HepG2 (cell line): ENCODE measurements around the gene CLCN2. TPM values are rescaled to one million over a fixed set of nuclear protein-coding genes. Genes with fewer than 3 reads are reported as not detected.

Experiments used
- CBX1 ChIP-seq: IDR thresholded peaks from one replicate; pipeline ENCODE4 v1.6.1; 2016; ENCODE audit warnings: antibody characterized with exemption, low read depth
- KDM5B ChIP-seq: sonication (generic); formaldehyde crosslinking; IDR thresholded peaks from 2 replicates; pipeline ENCODE4 v1.4.0; 2020; ENCODE audit warnings: missing genetic modification reagents, mild to moderate bottlenecking, borderline replicate concordance
- MBD4 ChIP-seq: IDR thresholded peaks from 2 replicates; pipeline ENCODE4 v1.6.1; 2012; ENCODE audit warnings: low read length, inconsistent platforms, borderline replicate concordance
- RARG ChIP-seq: sonication (generic); formaldehyde crosslinking; IDR thresholded peaks from 2 replicates; pipeline ENCODE4 v1.4.0; 2020; ENCODE audit warnings: low read depth, mild to moderate bottlenecking, missing genetic modification reagents
- SAP130 ChIP-seq: IDR thresholded peaks from 2 replicates; pipeline ENCODE4 v1.6.1; 2016; ENCODE audit warnings: low read depth
- SIX4 ChIP-seq: sonication (generic); formaldehyde crosslinking; IDR thresholded peaks from 2 replicates; pipeline ENCODE4 v1.4.0; 2020; ENCODE audit warnings: missing genetic modification reagents
- SP4 ChIP-seq: sonication (generic); formaldehyde crosslinking; IDR thresholded peaks from 2 replicates; pipeline ENCODE4 v1.8.1; 2023; ENCODE audit warnings: mild to moderate bottlenecking, missing genetic modification reagents
- TBX3 ChIP-seq: fragments of 450-650 bp; IDR thresholded peaks from 2 replicates; pipeline ENCODE4 v1.6.1; 2017; ENCODE audit warnings: antibody characterized with exemption, mild to moderate bottlenecking, inconsistent platforms, borderline replicate concordance
- TCF12 ChIP-seq, 2 experiments: fragments of 450-650 bp in 1 of 2; sonication (generic) in 1 of 2; formaldehyde crosslinking in 1 of 2; IDR thresholded peaks; 2 replicates each; pipeline versions ENCODE4 v1.6.1 to v1.8.0; 2017 to 2022; ENCODE audit warnings: antibody characterized with exemption in 1 of 2, mild to moderate bottlenecking in 1 of 2, missing genetic modification reagents in 1 of 2, moderate library complexity in 1 of 2
- THAP8 ChIP-seq: sonication (generic); formaldehyde crosslinking; IDR thresholded peaks from 2 replicates; pipeline ENCODE4 v1.5.1; 2020; ENCODE audit warnings: missing genetic modification reagents, mild to moderate bottlenecking, borderline replicate concordance
- TMF1 ChIP-seq: sonication (generic); formaldehyde crosslinking; IDR thresholded peaks from 2 replicates; pipeline ENCODE4 v1.8.1; 2022; ENCODE audit warnings: low read depth, missing genetic modification reagents
- ZBTB3 ChIP-seq: sonication (generic); formaldehyde crosslinking; IDR thresholded peaks from 2 replicates; pipeline ENCODE4 v1.4.0; 2020; ENCODE audit warnings: low read depth, mild to moderate bottlenecking, moderate library complexity, missing genetic modification reagents, borderline replicate concordance
- ZBTB39 ChIP-seq: sonication (generic); formaldehyde crosslinking; IDR thresholded peaks from 2 replicates; pipeline ENCODE4 v1.5.0; 2020; ENCODE audit warnings: missing genetic modification reagents
- ZNF674 ChIP-seq: sonication (generic); formaldehyde crosslinking; IDR thresholded peaks from 2 replicates; pipeline ENCODE4 v1.5.0; 2020; ENCODE audit warnings: low read depth, mild to moderate bottlenecking, missing genetic modification reagents
- ZNF878 ChIP-seq: sonication (generic); formaldehyde crosslinking; IDR thresholded peaks from 2 replicates; pipeline ENCODE4 v1.8.1; 2023; ENCODE audit warnings: mild to moderate bottlenecking, missing genetic modification reagents, moderate library complexity
- polyA plus RNA-seq, 8 experiments: library from polyadenylated mRNA; depleted of rRNA in 3 of 8; stranded (reverse) in 7 of 8; unstranded in 1 of 8; fragments of >200 nt; fragmentation: Illumina TruSeq in 4 of 8; extraction: Trizol in 4 of 8; gene quantifications; 2 replicates each; pipeline versions ENCODE4 v1.2.1 to v1.2.3, GENCODE V29; 2011 to 2016; ENCODE audit warnings: low read depth in 4 of 8, missing spikeins in 1 of 8, mixed read lengths in 1 of 8; ENCODE audit not compliant: insufficient read depth in 1 of 8
- total RNA-seq, 5 experiments: library from RNA; depleted of rRNA; stranded (reverse); fragments of >200 nt; fragmentation: Illumina TruSeq; extraction: Trizol; gene quantifications; 2 replicates each; pipeline ENCODE4 v1.2.3, GENCODE V29; 2016; ENCODE audit warnings: low read depth in 1 of 5
- TF ChIP-seq, protein P1 (sequence below): sonication (generic); formaldehyde crosslinking; conservative IDR thresholded peaks from 2 replicates; pipeline ENCODE4 v1.4.0; 2020; ENCODE audit warnings: mild to moderate bottlenecking, missing genetic modification reagents, moderate library complexity
- TF ChIP-seq, protein P2 (sequence below): sonication (generic); formaldehyde crosslinking; IDR thresholded peaks from 2 replicates; pipeline ENCODE4 v1.8.1; 2023; ENCODE audit warnings: mild to moderate bottlenecking, missing genetic modification reagents, borderline replicate concordance
- TF ChIP-seq, protein P3 (sequence below): sonication (generic); formaldehyde crosslinking; IDR thresholded peaks from 2 replicates; pipeline ENCODE4 v1.4.0; 2020; ENCODE audit warnings: missing genetic modification reagents
- TF ChIP-seq, protein P4 (sequence below): sonication (generic); formaldehyde crosslinking; IDR thresholded peaks from 2 replicates; pipeline ENCODE4 v1.8.0; 2022; ENCODE audit warnings: low read depth, missing genetic modification reagents

CLCN2 gene
- total and polyA plus RNA-seq, 2 of the 13 experiments (the other 11 are each of a cell fraction or from before 2014, with no cell fraction given): 11.4 to 13.5 TPM

- TF ChIP-seq, protein P1, sequence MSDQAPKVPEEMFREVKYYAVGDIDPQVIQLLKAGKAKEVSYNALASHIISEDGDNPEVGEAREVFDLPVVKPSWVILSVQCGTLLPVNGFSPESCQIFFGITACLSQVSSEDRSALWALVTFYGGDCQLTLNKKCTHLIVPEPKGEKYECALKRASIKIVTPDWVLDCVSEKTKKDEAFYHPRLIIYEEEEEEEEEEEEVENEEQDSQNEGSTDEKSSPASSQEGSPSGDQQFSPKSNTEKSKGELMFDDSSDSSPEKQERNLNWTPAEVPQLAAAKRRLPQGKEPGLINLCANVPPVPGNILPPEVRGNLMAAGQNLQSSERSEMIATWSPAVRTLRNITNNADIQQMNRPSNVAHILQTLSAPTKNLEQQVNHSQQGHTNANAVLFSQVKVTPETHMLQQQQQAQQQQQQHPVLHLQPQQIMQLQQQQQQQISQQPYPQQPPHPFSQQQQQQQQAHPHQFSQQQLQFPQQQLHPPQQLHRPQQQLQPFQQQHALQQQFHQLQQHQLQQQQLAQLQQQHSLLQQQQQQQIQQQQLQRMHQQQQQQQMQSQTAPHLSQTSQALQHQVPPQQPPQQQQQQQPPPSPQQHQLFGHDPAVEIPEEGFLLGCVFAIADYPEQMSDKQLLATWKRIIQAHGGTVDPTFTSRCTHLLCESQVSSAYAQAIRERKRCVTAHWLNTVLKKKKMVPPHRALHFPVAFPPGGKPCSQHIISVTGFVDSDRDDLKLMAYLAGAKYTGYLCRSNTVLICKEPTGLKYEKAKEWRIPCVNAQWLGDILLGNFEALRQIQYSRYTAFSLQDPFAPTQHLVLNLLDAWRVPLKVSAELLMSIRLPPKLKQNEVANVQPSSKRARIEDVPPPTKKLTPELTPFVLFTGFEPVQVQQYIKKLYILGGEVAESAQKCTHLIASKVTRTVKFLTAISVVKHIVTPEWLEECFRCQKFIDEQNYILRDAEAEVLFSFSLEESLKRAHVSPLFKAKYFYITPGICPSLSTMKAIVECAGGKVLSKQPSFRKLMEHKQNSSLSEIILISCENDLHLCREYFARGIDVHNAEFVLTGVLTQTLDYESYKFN (CRISPR knock-in tag): no peak
- TF ChIP-seq TCF12 (IDR thresholded peaks at IDR 0.05) (no peak), TCF12 (CRISPR knock-in tag; IDR thresholded peaks at IDR 0.05) (0 out of 2 replicates have a peak, but pooled peaks have one; percentile 31), ZBTB3 (CRISPR knock-in tag) (no peak; the same call in 1 of the 2 replicates), TMF1 (CRISPR knock-in tag) (peak; percentile 77; the same call in 1 of the 2 replicates), THAP8 (CRISPR knock-in tag) (no peak), TBX3 (no peak), SP4 (CRISPR knock-in tag) (no peak), RARG (CRISPR knock-in tag) (no peak), SAP130 (CRISPR knock-in tag) (peak; percentile 45), ZNF674 (CRISPR knock-in tag) (no peak), CBX1 (no peak), ZBTB39 (CRISPR knock-in tag) (no peak), KDM5B (peak; percentile 52; the same call in 1 of the 2 replicates), MBD4 (no peak), SIX4 (no peak), ZNF878 (CRISPR knock-in tag) (no peak)
- TF ChIP-seq, protein P2, sequence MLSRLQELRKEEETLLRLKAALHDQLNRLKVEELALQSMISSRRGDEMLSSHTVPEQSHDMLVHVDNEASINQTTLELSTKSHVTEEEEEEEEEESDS (CRISPR knock-in tag): no peak
- TF ChIP-seq, protein P3, sequence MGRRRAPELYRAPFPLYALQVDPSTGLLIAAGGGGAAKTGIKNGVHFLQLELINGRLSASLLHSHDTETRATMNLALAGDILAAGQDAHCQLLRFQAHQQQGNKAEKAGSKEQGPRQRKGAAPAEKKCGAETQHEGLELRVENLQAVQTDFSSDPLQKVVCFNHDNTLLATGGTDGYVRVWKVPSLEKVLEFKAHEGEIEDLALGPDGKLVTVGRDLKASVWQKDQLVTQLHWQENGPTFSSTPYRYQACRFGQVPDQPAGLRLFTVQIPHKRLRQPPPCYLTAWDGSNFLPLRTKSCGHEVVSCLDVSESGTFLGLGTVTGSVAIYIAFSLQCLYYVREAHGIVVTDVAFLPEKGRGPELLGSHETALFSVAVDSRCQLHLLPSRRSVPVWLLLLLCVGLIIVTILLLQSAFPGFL (CRISPR knock-in tag): no peak
- TF ChIP-seq, protein P4, sequence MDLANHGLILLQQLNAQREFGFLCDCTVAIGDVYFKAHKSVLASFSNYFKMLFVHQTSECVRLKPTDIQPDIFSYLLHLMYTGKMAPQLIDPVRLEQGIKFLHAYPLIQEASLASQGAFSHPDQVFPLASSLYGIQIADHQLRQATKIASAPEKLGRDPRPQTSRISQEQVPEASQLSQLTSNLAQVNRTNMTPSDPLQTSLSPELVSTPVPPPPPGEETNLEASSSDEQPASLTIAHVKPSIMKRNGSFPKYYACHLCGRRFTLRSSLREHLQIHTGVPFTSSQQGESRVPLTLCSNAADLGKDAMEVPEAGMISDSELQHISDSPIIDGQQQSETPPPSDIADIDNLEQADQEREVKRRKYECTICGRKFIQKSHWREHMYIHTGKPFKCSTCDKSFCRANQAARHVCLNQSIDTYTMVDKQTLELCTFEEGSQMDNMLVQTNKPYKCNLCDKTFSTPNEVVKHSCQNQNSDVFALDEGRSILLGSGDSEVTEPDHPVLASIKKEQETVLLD (CRISPR knock-in tag): peak; percentile 68
Measured at GRCh38 chr3:184314700-184315542, 46.5 kb downstream of the CLCN2 start (continued).
